Measurements from ENCODE around the gene WWC1. TPM values are rescaled to one million over a fixed set of nuclear protein-coding genes. Genes with fewer than 3 reads are reported as not detected.

Gene WWC1
- total RNA-seq, 1 donor from 2014 or later: 0.52 TPM

- Histone ChIP-seq H3K9me3 (ENCODE audit: control insufficient read depth in 3 of 3, low read length in 3 of 3) (peaks cover 0 to 4% (median 0%) of the 10 kb centered on the region in 3 donors), H3K36me3 (ENCODE audit: control insufficient read depth in 3 of 3, insufficient read depth in 3 of 3, low read length in 3 of 3) (no peaks in the 10 kb centered on the region), H3K27ac (ENCODE audit: low read depth, low read length) (no peak overlapping the region), H3K4me1 (ENCODE audit: control insufficient read depth in 3 of 3, insufficient read depth in 3 of 3, low read length in 3 of 3) (peaks cover 0 to 10% (median 6%) of the 10 kb centered on the region in 3 donors), H3K4me3 (ENCODE audit: low read length in 3 of 3) (no peak overlapping the region), H3K27me3 (ENCODE audit: control insufficient read depth in 3 of 3, insufficient read depth in 3 of 3, low read length in 3 of 3) (no peaks in the 10 kb centered on the region), H3K9ac (ENCODE audit: low read depth in 1 of 3, low read length in 3 of 3) (no peak overlapping the region)
These were observed 25.4 kb upstream of the WWC1 start for GRCh38 chr5:168266016-168266415.

- no peaks in the 10 kb centered on the region for H3K36me3 ChIP-seq (ENCODE audit: control insufficient read depth in 3 of 3, insufficient read depth in 3 of 3, low read length in 3 of 3)
- H3K27me3 ChIP-seq (ENCODE audit: control insufficient read depth in 3 of 3, insufficient read depth in 3 of 3, low read length in 3 of 3): peaks cover 0 to 6% (median 4%) of the 10 kb centered on the region in 3 donors
- H3K4me1 ChIP-seq (ENCODE audit: control insufficient read depth in 3 of 3, insufficient read depth in 3 of 3, low read length in 3 of 3): peaks cover 0 to 10% (median 6%) of the 10 kb centered on the region in 3 donors
- no peak overlapping the region for H3K27ac ChIP-seq (ENCODE audit: low read depth, low read length)
- peaks cover 0 to 3% (median 0%) of the 10 kb centered on the region in 3 donors for H3K9me3 ChIP-seq (ENCODE audit: control insufficient read depth in 3 of 3, low read length in 3 of 3)
- peak overlapping the region in 1 of 3 donors; percentile 45 for H3K9ac ChIP-seq (ENCODE audit: low read depth in 1 of 3, low read length in 3 of 3)
- peak overlapping the region; percentile 32 to 68 (median 45) for H3K4me3 ChIP-seq (ENCODE audit: low read length in 3 of 3)
These were observed 22.2 kb upstream of the WWC1 start for GRCh38 chr5:168268949-168269936.

GRCh38 chr5:168269937-168270330, 21.5 kb upstream of the WWC1 start:
- Histone ChIP-seq H3K27me3 (ENCODE audit: control insufficient read depth in 3 of 3, insufficient read depth in 3 of 3, low read length in 3 of 3) (peaks cover 0 to 6% (median 4%) of the 10 kb centered on the region in 3 donors), H3K36me3 (ENCODE audit: control insufficient read depth in 3 of 3, insufficient read depth in 3 of 3, low read length in 3 of 3) (no peaks in the 10 kb centered on the region), H3K4me1 (ENCODE audit: control insufficient read depth in 3 of 3, insufficient read depth in 3 of 3, low read length in 3 of 3) (peaks cover 0 to 10% (median 6%) of the 10 kb centered on the region in 3 donors), H3K9me3 (ENCODE audit: control insufficient read depth in 3 of 3, low read length in 3 of 3) (peaks cover 0 to 3% (median 0%) of the 10 kb centered on the region in 3 donors), H3K4me3 (ENCODE audit: low read length in 3 of 3) (no peak overlapping the region), H3K27ac (ENCODE audit: low read depth, low read length) (no peak overlapping the region), H3K9ac (ENCODE audit: low read depth in 1 of 3, low read length in 3 of 3) (no peak overlapping the region)

- Histone ChIP-seq H3K9ac (ENCODE audit: low read depth in 1 of 3, low read length in 3 of 3) (no peak overlapping the region), H3K4me3 (ENCODE audit: low read length in 3 of 3) (no peak overlapping the region), H3K27me3 (ENCODE audit: control insufficient read depth in 3 of 3, insufficient read depth in 3 of 3, low read length in 3 of 3) (peaks cover 0 to 6% (median 4%) of the 10 kb centered on the region in 3 donors), H3K4me1 (ENCODE audit: control insufficient read depth in 3 of 3, insufficient read depth in 3 of 3, low read length in 3 of 3) (peaks cover 0 to 10% (median 6%) of the 10 kb centered on the region in 3 donors), H3K9me3 (ENCODE audit: control insufficient read depth in 3 of 3, low read length in 3 of 3) (peaks cover 0 to 3% (median 0%) of the 10 kb centered on the region in 3 donors), H3K27ac (ENCODE audit: low read depth, low read length) (no peak overlapping the region), H3K36me3 (ENCODE audit: control insufficient read depth in 3 of 3, insufficient read depth in 3 of 3, low read length in 3 of 3) (no peaks in the 10 kb centered on the region)
These were observed 21.0 kb upstream of the WWC1 start for GRCh38 chr5:168270476-168270875.

GRCh38 chr5:168273056-168273980, 18.1 kb upstream of the WWC1 start:
- Histone ChIP-seq H3K9ac (ENCODE audit: low read depth in 1 of 3, low read length in 3 of 3) (no peak overlapping the region), H3K4me3 (ENCODE audit: low read length in 3 of 3) (no peak overlapping the region), H3K36me3 (ENCODE audit: control insufficient read depth in 3 of 3, insufficient read depth in 3 of 3, low read length in 3 of 3) (no peaks in the 10 kb centered on the region), H3K27me3 (ENCODE audit: control insufficient read depth in 3 of 3, insufficient read depth in 3 of 3, low read length in 3 of 3) (peaks cover 3 to 20% (median 4%) of the 10 kb centered on the region in 3 donors), H3K27ac (ENCODE audit: low read depth, low read length) (no peak overlapping the region), H3K9me3 (ENCODE audit: control insufficient read depth in 3 of 3, low read length in 3 of 3) (peaks cover 0 to 3% (median 0%) of the 10 kb centered on the region in 3 donors), H3K4me1 (ENCODE audit: control insufficient read depth in 3 of 3, insufficient read depth in 3 of 3, low read length in 3 of 3) (peaks cover 0 to 10% (median 6%) of the 10 kb centered on the region in 3 donors)

- Histone ChIP-seq H3K27me3 (ENCODE audit: control insufficient read depth in 3 of 3, insufficient read depth in 3 of 3, low read length in 3 of 3) (peaks cover 3 to 20% (median 4%) of the 10 kb centered on the region in 3 donors), H3K4me3 (ENCODE audit: low read length in 3 of 3) (no peak overlapping the region), H3K4me1 (ENCODE audit: control insufficient read depth in 3 of 3, insufficient read depth in 3 of 3, low read length in 3 of 3) (peaks cover 0 to 3% (median 2%) of the 10 kb centered on the region in 3 donors), H3K27ac (ENCODE audit: low read depth, low read length) (no peak overlapping the region), H3K36me3 (ENCODE audit: control insufficient read depth in 3 of 3, insufficient read depth in 3 of 3, low read length in 3 of 3) (no peaks in the 10 kb centered on the region), H3K9ac (ENCODE audit: low read depth in 1 of 3, low read length in 3 of 3) (no peak overlapping the region), H3K9me3 (ENCODE audit: control insufficient read depth in 3 of 3, low read length in 3 of 3) (peaks cover 0 to 3% (median 0%) of the 10 kb centered on the region in 3 donors)
These were observed 17.0 kb upstream of the WWC1 start for GRCh38 chr5:168274406-168274805.

- H3K4me3 ChIP-seq (ENCODE audit: low read length in 3 of 3): no peak overlapping the region
- H3K9ac ChIP-seq (ENCODE audit: low read depth in 1 of 3, low read length in 3 of 3): no peak overlapping the region
- no peak overlapping the region for H3K27ac ChIP-seq (ENCODE audit: low read depth, low read length)
- H3K36me3 ChIP-seq (ENCODE audit: control insufficient read depth in 3 of 3, insufficient read depth in 3 of 3, low read length in 3 of 3): no peaks in the 10 kb centered on the region
- peaks cover 0 to 3% (median 0%) of the 10 kb centered on the region in 3 donors for H3K9me3 ChIP-seq (ENCODE audit: control insufficient read depth in 3 of 3, low read length in 3 of 3)
- no peaks in the 10 kb centered on the region for H3K4me1 ChIP-seq (ENCODE audit: control insufficient read depth in 3 of 3, insufficient read depth in 3 of 3, low read length in 3 of 3)
- peaks cover 3 to 20% (median 4%) of the 10 kb centered on the region in 3 donors for H3K27me3 ChIP-seq (ENCODE audit: control insufficient read depth in 3 of 3, insufficient read depth in 3 of 3, low read length in 3 of 3)
These were observed 15.5 kb upstream of the WWC1 start for GRCh38 chr5:168275940-168276339.

- no peak overlapping the region for H3K27ac ChIP-seq (ENCODE audit: low read depth, low read length)
- no peaks in the 10 kb centered on the region for H3K36me3 ChIP-seq (ENCODE audit: control insufficient read depth in 3 of 3, insufficient read depth in 3 of 3, low read length in 3 of 3)
- peaks cover 0 to 17% (median 0%) of the 10 kb centered on the region in 3 donors for H3K27me3 ChIP-seq (ENCODE audit: control insufficient read depth in 3 of 3, insufficient read depth in 3 of 3, low read length in 3 of 3)
- no peak overlapping the region for H3K9ac ChIP-seq (ENCODE audit: low read depth in 1 of 3, low read length in 3 of 3)
- no peaks in the 10 kb centered on the region for H3K4me1 ChIP-seq (ENCODE audit: control insufficient read depth in 3 of 3, insufficient read depth in 3 of 3, low read length in 3 of 3)
- no peak overlapping the region for H3K4me3 ChIP-seq (ENCODE audit: low read length in 3 of 3)
- peaks cover 3 to 9% (median 7%) of the 10 kb centered on the region in 3 donors for H3K9me3 ChIP-seq (ENCODE audit: control insufficient read depth in 3 of 3, low read length in 3 of 3)
These were observed 9.3 kb upstream of the WWC1 start for GRCh38 chr5:168282120-168282519.

- Histone ChIP-seq H3K27ac (ENCODE audit: low read depth, low read length) (no peak overlapping the region), H3K4me3 (ENCODE audit: low read length in 3 of 3) (no peak overlapping the region), H3K9me3 (ENCODE audit: control insufficient read depth in 3 of 3, low read length in 3 of 3) (peaks cover 3 to 9% (median 7%) of the 10 kb centered on the region in 3 donors), H3K9ac (ENCODE audit: low read depth in 1 of 3, low read length in 3 of 3) (no peak overlapping the region), H3K4me1 (ENCODE audit: control insufficient read depth in 3 of 3, insufficient read depth in 3 of 3, low read length in 3 of 3) (no peaks in the 10 kb centered on the region), H3K27me3 (ENCODE audit: control insufficient read depth in 3 of 3, insufficient read depth in 3 of 3, low read length in 3 of 3) (peaks cover 0 to 17% (median 0%) of the 10 kb centered on the region in 3 donors), H3K36me3 (ENCODE audit: control insufficient read depth in 3 of 3, insufficient read depth in 3 of 3, low read length in 3 of 3) (no peaks in the 10 kb centered on the region)
These were observed 6.6 kb upstream of the WWC1 start for GRCh38 chr5:168284809-168285208.

All from skeletal muscle tissue (tissue), 4 donors.